Measurements from ENCODE around the gene SH2D3C. TPM values are rescaled to one million over a fixed set of nuclear protein-coding genes. Genes with fewer than 3 reads are reported as not detected.

Gene SH2D3C
- total and polyA plus RNA-seq, 9 of the 15 experiments (the other 6 are each of a cell fraction or from before 2014, with no cell fraction given), result 0.03 to 1.2 (median 0.22) TPM; not detected in 1

GRCh38 chr9:127785933-127786772, 7.7 kb upstream of the SH2D3C start, which contains the start of gene CDK9 (continued):
- TF ChIP-seq AFF4 (CRISPR knock-in tag; IDR thresholded peaks at IDR 0.05) (peak; percentile 15; the same call in 1 of the 2 replicates), POLR2A (conservative IDR thresholded peaks at IDR 0.05) (peak; percentile 80), ZNF280A (IDR thresholded peaks at IDR 0.05; ENCODE audit: low read depth, partially characterized antibody) (no peak), BRF2 (IDR thresholded peaks at IDR 0.05; ENCODE audit: borderline replicate concordance, insufficient read depth, insufficient read length) (no peak), ZNF511 (CRISPR knock-in tag; IDR thresholded peaks at IDR 0.05) (peak; percentile 11; the same call in 1 of the 2 replicates), HLTF (IDR thresholded peaks at IDR 0.05) (no peak), HNRNPL (IDR thresholded peaks at IDR 0.05; ENCODE audit: low read depth, low read length) (0 out of 2 replicates have a peak, but pooled peaks have one; percentile 8), ZNF586 (CRISPR knock-in tag; conservative IDR thresholded peaks at IDR 0.05) (no peak), FOXA3 (CRISPR knock-in tag; conservative IDR thresholded peaks at IDR 0.05 in 1 of 2, IDR thresholded peaks at IDR 0.05 in 1 of 2) (no peak), TSHZ1 (CRISPR knock-in tag; IDR thresholded peaks at IDR 0.05) (no peak), NFATC3 (IDR thresholded peaks at IDR 0.05) (peak; percentile 79; the same call in 1 of the 2 replicates), CBX5 (IDR thresholded peaks at IDR 0.05; ENCODE audit: borderline replicate concordance, low read depth) (no peak), E2F5 (CRISPR knock-in tag; IDR thresholded peaks at IDR 0.05) (no peak), SP2 (IDR thresholded peaks at IDR 0.05; ENCODE audit: extremely low read depth, low read depth, low read length, poor library complexity, severe bottlenecking) (no peak)

Measured in K562 (cell line).